ENCODE measurements around the gene PRR3. TPM values are rescaled to one million over a fixed set of nuclear protein-coding genes. Genes with fewer than 3 reads are reported as not detected.

Gene PRR3
- total and polyA plus RNA-seq, 9 of the 15 experiments (the other 6 are each of a cell fraction or from before 2014, with no cell fraction given) = 23.5 to 59.6 (median 28.8) TPM

GRCh38 chr6:30571075-30571761 is 14.1 kb downstream of the PRR3 start, which contains the start of gene ABCF1 (continued):
- TF ChIP-seq MGA (IDR thresholded peaks at IDR 0.05) (peak; percentile 94), CSDE1 (IDR thresholded peaks at IDR 0.05) (no peak), C11orf30 (IDR thresholded peaks at IDR 0.05; ENCODE audit: low read depth) (peak; percentile 85), GTF2E2 (tag; IDR thresholded peaks at IDR 0.05) (peak; percentile 70; the same call in 1 of the 2 replicates), CUX1 (CRISPR knock-in tag; IDR thresholded peaks at IDR 0.05) (no peak), RBM22 (IDR thresholded peaks at IDR 0.05; ENCODE audit: low read depth, low read length, poor library complexity, severe bottlenecking) (no peak)
- TF ChIP-seq, protein P1, sequence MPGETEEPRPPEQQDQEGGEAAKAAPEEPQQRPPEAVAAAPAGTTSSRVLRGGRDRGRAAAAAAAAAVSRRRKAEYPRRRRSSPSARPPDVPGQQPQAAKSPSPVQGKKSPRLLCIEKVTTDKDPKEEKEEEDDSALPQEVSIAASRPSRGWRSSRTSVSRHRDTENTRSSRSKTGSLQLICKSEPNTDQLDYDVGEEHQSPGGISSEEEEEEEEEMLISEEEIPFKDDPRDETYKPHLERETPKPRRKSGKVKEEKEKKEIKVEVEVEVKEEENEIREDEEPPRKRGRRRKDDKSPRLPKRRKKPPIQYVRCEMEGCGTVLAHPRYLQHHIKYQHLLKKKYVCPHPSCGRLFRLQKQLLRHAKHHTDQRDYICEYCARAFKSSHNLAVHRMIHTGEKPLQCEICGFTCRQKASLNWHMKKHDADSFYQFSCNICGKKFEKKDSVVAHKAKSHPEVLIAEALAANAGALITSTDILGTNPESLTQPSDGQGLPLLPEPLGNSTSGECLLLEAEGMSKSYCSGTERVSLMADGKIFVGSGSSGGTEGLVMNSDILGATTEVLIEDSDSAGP (CRISPR knock-in tag; IDR thresholded peaks at IDR 0.05) = no peak
